GM12878 (cell line): Measurements from ENCODE around the gene FBXL17. TPM values are rescaled to one million over a fixed set of nuclear protein-coding genes. Genes with fewer than 3 reads are reported as not detected.

Source experiments
- ATAC-seq: fragments of 200-7000 bp; cut with Tn5 transposase; 3 replicates; pipeline ENCODE4 v1.9.1; 2020; ENCODE audit warnings: mild to moderate bottlenecking, moderate library complexity
- BruUV-seq: library from RNA; stranded (reverse); fragments of 400-500 nt; replicated peaks from 2 replicates; lab custom pipeline; 2021; lab: Mats Ljungman, UMichigan
- CTCF ChIA-PET: fragments of 300-600 bp; sonication (Branson Sonifier 250); formaldehyde crosslinking; extraction: SDS; loops from one replicate; lab custom pipeline; 2021; ENCODE audit warnings: inconsistent platforms; lab: Yijun Ruan, JAX
- POLR2A ChIA-PET: fragments of 350-600 bp; formaldehyde crosslinking; extraction: SDS; loops from one replicate; lab custom pipeline; 2021; ENCODE audit warnings: inconsistent platforms; lab: Charles Lee
- RAD21 ChIA-PET: fragments of 300-600 bp; sonication (Branson Sonifier 250); formaldehyde crosslinking; loops from one replicate; lab custom pipeline; 2023; ENCODE audit warnings: antibody characterized with exemption; ENCODE audit not compliant: unreplicated experiment; lab: Charles Lee
- SMC1A ChIA-PET: fragments of 300-600 bp; sonication (Branson Sonifier 250); formaldehyde crosslinking; loops from one replicate; lab custom pipeline; 2023; ENCODE audit not compliant: unreplicated experiment, uncharacterized antibody; lab: Charles Lee
- DNase-seq: peaks from one replicate; pipeline ENCODE4 v3.0.0-alpha.2; 2011; ENCODE audit warnings: low read depth, low spot score
- FAIRE-seq: peaks from 3 replicates; lab custom pipeline; 2011; peaks lifted over from hg19 to GRCh38; lab: Jason Lieb, UNC
- H2AFZ ChIP-seq: 2 replicates; pipeline ENCODE4 v1.6.0; 2011; ENCODE audit warnings: low read depth, low read length, control low read depth; ENCODE audit not compliant: control insufficient read depth
- H3K27ac ChIP-seq: 2 replicates; pipeline ENCODE4 v1.5.1; 2011; ENCODE audit warnings: control low read depth; ENCODE audit not compliant: control insufficient read depth, insufficient read depth
- H3K27me3 ChIP-seq, 2 experiments: replicated peaks in 1 of 2; 2 replicates each; pipeline versions ENCODE4 v1.6.0 to v1.6.1; 2011; ENCODE audit warnings: low read length in 1 of 2; ENCODE audit not compliant: control insufficient read depth in 2 of 2, insufficient read depth in 2 of 2
- H3K36me3 ChIP-seq, 2 experiments: 2 replicates each; pipeline ENCODE4 v1.5.1; 2011; ENCODE audit warnings: low read length in 1 of 2; ENCODE audit not compliant: control insufficient read depth in 2 of 2, insufficient read depth in 2 of 2
- H3K4me1 ChIP-seq: 2 replicates; pipeline ENCODE4 v1.6.1; 2011; ENCODE audit warnings: mild to moderate bottlenecking, low read length, moderate library complexity, mixed read lengths; ENCODE audit not compliant: control insufficient read depth, insufficient read depth
- H3K4me2 ChIP-seq: 2 replicates; pipeline ENCODE4 v1.6.0; 2011; ENCODE audit warnings: control low read depth; ENCODE audit not compliant: control insufficient read depth, insufficient read depth
- H3K4me3 ChIP-seq: fragments of 200-600 bp; sonication (generic); 2 replicates; pipeline ENCODE4 v1.5.1; 2016
- H3K79me2 ChIP-seq: 2 replicates; pipeline ENCODE4 v1.6.0; 2011; ENCODE audit warnings: low read length; ENCODE audit not compliant: control insufficient read depth, insufficient read depth
- H3K9ac ChIP-seq: 2 replicates; pipeline ENCODE4 v1.8.0; 2011; ENCODE audit warnings: low read length, control low read depth, mixed read lengths; ENCODE audit not compliant: control insufficient read depth, insufficient read depth
- H3K9me3 ChIP-seq: replicated peaks from 3 replicates; pipeline ENCODE4 v1.5.1; 2011; ENCODE audit warnings: mild to moderate bottlenecking, low read length; ENCODE audit not compliant: control insufficient read depth, insufficient read depth
- H4K20me1 ChIP-seq: 2 replicates; pipeline ENCODE4 v1.6.0; 2011; ENCODE audit not compliant: control insufficient read depth, insufficient read depth
- BACH1 ChIP-seq: fragments of 450-650 bp; IDR thresholded peaks from 2 replicates; pipeline ENCODE4 v1.6.1; 2017; ENCODE audit warnings: mild to moderate bottlenecking, borderline replicate concordance
- EGR1 ChIP-seq, 2 experiments: IDR thresholded peaks; 1 replicate in 1 of 2; 2 replicates in 1 of 2; pipeline ENCODE4 v1.6.1; 2011 to 2012; ENCODE audit warnings: low read depth in 2 of 2, low read length in 2 of 2, borderline replicate concordance in 1 of 2, mild to moderate bottlenecking in 1 of 2, moderate library complexity in 1 of 2
- FOS ChIP-seq: IDR thresholded peaks from 3 replicates; pipeline ENCODE4 v1.6.1; 2011; ENCODE audit warnings: borderline replicate concordance; ENCODE audit not compliant: insufficient read length; ENCODE audit errors: extremely low read depth
- IKZF2 ChIP-seq, 2 experiments: fragments of 450-650 bp; IDR thresholded peaks; 2 replicates each; pipeline ENCODE4 v1.6.1; 2017; ENCODE audit warnings: mild to moderate bottlenecking in 2 of 2, moderate library complexity in 2 of 2
- MEF2A ChIP-seq: IDR thresholded peaks from 2 replicates; pipeline ENCODE4 v1.6.1; 2011; ENCODE audit warnings: low read depth, mild to moderate bottlenecking, low read length, moderate library complexity; ENCODE audit not compliant: insufficient read depth
- MYC ChIP-seq: IDR thresholded peaks from 2 replicates; pipeline ENCODE4 v1.6.1; 2011; ENCODE audit warnings: mild to moderate bottlenecking, low read length, moderate library complexity, inconsistent platforms; ENCODE audit not compliant: insufficient read depth, insufficient replicate concordance, insufficient read length, severe bottlenecking
- NFYB ChIP-seq: IDR thresholded peaks from 2 replicates; pipeline ENCODE4 v1.6.1; 2011; ENCODE audit warnings: low read depth, mild to moderate bottlenecking, low read length, improper control_type of control experiment, moderate library complexity; ENCODE audit not compliant: insufficient read depth
- NKRF ChIP-seq: fragments of 450-650 bp; conservative IDR thresholded peaks from 2 replicates; pipeline ENCODE4 v1.6.1; 2017; ENCODE audit warnings: mild to moderate bottlenecking, moderate library complexity
- PAX5 ChIP-seq: IDR thresholded peaks from 2 replicates; pipeline ENCODE4 v1.6.1; 2011; ENCODE audit warnings: low read depth, low read length, borderline replicate concordance
- RELA ChIP-seq: fragments of 450-650 bp; IDR thresholded peaks from 2 replicates; pipeline ENCODE4 v1.8.0; 2014; ENCODE audit warnings: borderline replicate concordance; ENCODE audit not compliant: partially characterized antibody
- RFX5 ChIP-seq: IDR thresholded peaks from 2 replicates; pipeline ENCODE4 v1.6.1; 2011; ENCODE audit warnings: low read depth, low read length, improper control_type of control experiment
- SMAD5 ChIP-seq: IDR thresholded peaks from 2 replicates; pipeline ENCODE4 v1.6.1; 2016; ENCODE audit warnings: antibody characterized with exemption, low read depth
- SMC3 ChIP-seq: IDR thresholded peaks from 2 replicates; pipeline ENCODE4 v1.6.1; 2011; ENCODE audit warnings: low read length, improper control_type of control experiment, borderline replicate concordance
- SPI1 ChIP-seq: IDR thresholded peaks from 2 replicates; pipeline ENCODE4 v1.6.1; 2011; ENCODE audit warnings: low read depth, mild to moderate bottlenecking, low read length, moderate library complexity, borderline replicate concordance; ENCODE audit not compliant: insufficient read depth
- TARDBP ChIP-seq: IDR thresholded peaks from 2 replicates; pipeline ENCODE4 v1.6.1; 2016; ENCODE audit warnings: borderline replicate concordance
- USF2 ChIP-seq: IDR thresholded peaks from 2 replicates; pipeline ENCODE4 v1.6.1; 2011; ENCODE audit warnings: low read depth, low read length, improper control_type of control experiment, borderline replicate concordance
- ZBED1 ChIP-seq: IDR thresholded peaks from 2 replicates; pipeline ENCODE4 v1.6.1; 2016; ENCODE audit warnings: borderline replicate concordance
- ZBTB4 ChIP-seq: fragments of 450-650 bp; formaldehyde crosslinking; IDR thresholded peaks from 2 replicates; pipeline ENCODE4 v1.4.0; 2022; ENCODE audit warnings: mild to moderate bottlenecking, moderate library complexity
- ZNF274 ChIP-seq: IDR thresholded peaks from one replicate; pipeline ENCODE4 v1.8.0; 2011; ENCODE audit not compliant: insufficient read length, insufficient read depth
- WGBS: methylation state at CpG from one replicate; pipeline ENCODE4 v1.1.6; 2016; ENCODE audit warnings: low lambda C conversion rate; ENCODE audit not compliant: insufficient replicate concordance, insufficient coverage; ENCODE audit errors: missing lambda C conversion rate; 5-methylcytosine and 5-hydroxymethylcytosine counted together
- in situ Hi-C: fragments of 300-500 bp; cut with MboI; formaldehyde crosslinking; loops from 9 replicates; pipeline ENCODE4 v1.14.3; 2018; ENCODE audit warnings: mixed read lengths
- intact Hi-C: fragments of 100-400 bp; cut with micrococcal nuclease; formaldehyde crosslinking; loops from one replicate; pipeline ENCODE4 v1.14.2; 2022; ENCODE audit not compliant: unreplicated experiment
- polyA plus RNA-seq, 11 experiments: library from polyadenylated mRNA; depleted of rRNA in 4 of 11; unstranded in 6 of 11; stranded (reverse) in 5 of 11; fragments of >200 nt; fragmentation: Nextera tagmentation in 4 of 11; fragmentation: Illumina TruSeq in 1 of 11; extraction: Ambion mirVana in 4 of 11; extraction: Trizol in 1 of 11; gene quantifications; 1 replicate in 1 of 11; 2 replicates in 10 of 11; pipeline versions ENCODE4 v1.2.1 to v1.2.3, GENCODE V29; 2011 to 2016; ENCODE audit warnings: inconsistent platforms in 2 of 11, missing spikeins in 2 of 11, low read depth in 1 of 11
- total RNA-seq, 4 experiments: library from RNA; depleted of rRNA in 3 of 4; stranded (reverse); fragments of >200 nt in 3 of 4; fragmentation: Illumina TruSeq in 1 of 4; extraction: Trizol in 1 of 4; gene quantifications; 2 replicates each; pipeline versions ENCODE4 v1.2.1 to v1.2.3, GENCODE V29; 2013 to 2021

Gene FBXL17
- total and polyA plus RNA-seq, 10 of the 15 experiments (the other 5 are each of a cell fraction or from before 2014, with no cell fraction given), result 0.88 to 9.0 (median 4.4) TPM

GRCh38 chr5:107982703-107983425 is 399.0 kb downstream of the FBXL17 start:
- no peak overlapping the region for H2AFZ ChIP-seq
- SMC1A ChIA-PET, result interaction anchor here (0.6 to 2.5 kb wide), 2 partner anchors 10 to 161 kb away, joined by 4 to 9 read pairs; no protein-coding TSS in a partner anchor
- RAD21 ChIA-PET, result no interaction called here
- H4K20me1 ChIP-seq, result no peaks in the 10 kb centered on the region
- no peak overlapping the region for H3K4me3 ChIP-seq
- 71% methylated on average over 8 of the region's 8 CpGs for WGBS
- no peaks in the 10 kb centered on the region for H3K36me3 ChIP-seq
- intact Hi-C loops, result no loop called here
- no peaks in the 10 kb centered on the region for H3K9me3 ChIP-seq
- CTCF ChIA-PET, result no interaction called here
- TF ChIP-seq RELA (no peak), MEF2A (no peak), SMC3 (no peak), FOS (no peak), PAX5 (no peak), MYC (no peak), SPI1 (no peak), TARDBP (no peak), ZBED1 (no peak), ZBTB4 (CRISPR knock-in tag) (no peak), USF2 (no peak), RFX5 (no peak), ZNF274 (no peak), NFYB (no peak), BACH1 (no peak), IKZF2 (IDR thresholded peaks at IDR 0.05) (no peak), NKRF (no peak), SMAD5 (no peak), EGR1 (IDR thresholded peaks at IDR 0.05; ENCODE audit: borderline replicate concordance in 1 of 2, low read depth in 2 of 2, low read length in 2 of 2) (no peak)
- H3K27ac ChIP-seq, result no peak overlapping the region
- ATAC-seq, result no peak
- no peaks in the 10 kb centered on the region for H3K4me1 ChIP-seq
- no peak for FAIRE-seq
- no peak overlapping the region for H3K4me2 ChIP-seq
- DNase-seq, result no peak
- no peaks in the 10 kb centered on the region for H3K27me3 ChIP-seq
- H3K9ac ChIP-seq, result no peak overlapping the region
- in situ Hi-C loops, result no loop called here
- POLR2A ChIA-PET, result no interaction called here
- no TSS peak for BruUV-seq
- H3K79me2 ChIP-seq, result no peaks in the 10 kb centered on the region
